ENCODE data around the gene TXNDC2. TPM values are rescaled to one million over a fixed set of nuclear protein-coding genes. Genes with fewer than 3 reads are reported as not detected.

Gene TXNDC2
- total RNA-seq, 1 experiment from 2014 or later: not detected

DNA sequence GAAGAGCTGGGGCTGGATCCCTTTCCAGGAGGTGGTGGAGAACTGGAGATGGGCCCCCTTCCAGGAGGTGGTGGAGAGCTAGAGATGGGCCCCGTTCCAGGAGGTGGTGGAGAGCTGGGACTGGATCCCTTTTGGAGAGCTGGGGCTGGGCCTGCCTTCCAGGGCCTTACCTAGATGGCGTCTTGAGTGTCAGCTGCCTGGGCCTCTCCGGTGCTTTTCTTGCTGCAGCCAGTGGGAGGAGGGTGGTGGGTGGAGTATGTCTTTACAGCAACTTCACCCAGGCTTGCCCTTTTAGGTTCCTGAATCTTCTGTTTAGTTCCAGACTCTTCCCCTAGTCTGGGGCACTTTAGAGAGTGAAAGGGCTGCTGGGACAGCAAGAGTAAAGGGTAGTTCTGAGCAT lies 19.1 kb upstream of the TXNDC2 start:
- CTCF ChIA-PET: no interaction called here
- Mint-ChIP-seq H3K36me3 (ENCODE audit: insufficient read depth, unreplicated experiment) (peaks cover 17% of the 10 kb centered on the region), H3K27me3 (ENCODE audit: insufficient read depth, unreplicated experiment) (no peaks in the 10 kb centered on the region), H3K27ac (ENCODE audit: unreplicated experiment) (no peak overlapping the region), H3K4me1 (ENCODE audit: low read depth, unreplicated experiment) (peaks cover 32% of the 10 kb centered on the region), H3K9me3 (ENCODE audit: unreplicated experiment) (peaks cover 15% of the 10 kb centered on the region), H3K4me3 (ENCODE audit: unreplicated experiment) (no peak overlapping the region)
- POLR2A ChIA-PET: no interaction called here
- Histone ChIP-seq H3K4me1 (peaks cover 31% of the 10 kb centered on the region), H3K27me3 (replicated peaks; ENCODE audit: control insufficient read depth, insufficient read depth, low read length) (no peaks in the 10 kb centered on the region), H3K4me3 (ENCODE audit: low read depth, low read length) (no peak overlapping the region), H3K9me3 (peaks cover 12% of the 10 kb centered on the region), H3K36me3 (ENCODE audit: control insufficient read depth, insufficient read depth, low read length) (no peaks in the 10 kb centered on the region)
- no TSS peak for BruUV-seq (replicated peaks)
- TF ChIP-seq CTCF (IDR thresholded peaks at IDR 0.05; ENCODE audit: insufficient read depth in 1 of 2, low read depth in 1 of 2, low read length in 1 of 2, severe bottlenecking in 1 of 2, unreplicated experiment in 1 of 2): no peak
- DNase-seq: no peak
- intact Hi-C loops (cut with micrococcal nuclease; ENCODE audit: unreplicated experiment): no loop called here

DNA sequence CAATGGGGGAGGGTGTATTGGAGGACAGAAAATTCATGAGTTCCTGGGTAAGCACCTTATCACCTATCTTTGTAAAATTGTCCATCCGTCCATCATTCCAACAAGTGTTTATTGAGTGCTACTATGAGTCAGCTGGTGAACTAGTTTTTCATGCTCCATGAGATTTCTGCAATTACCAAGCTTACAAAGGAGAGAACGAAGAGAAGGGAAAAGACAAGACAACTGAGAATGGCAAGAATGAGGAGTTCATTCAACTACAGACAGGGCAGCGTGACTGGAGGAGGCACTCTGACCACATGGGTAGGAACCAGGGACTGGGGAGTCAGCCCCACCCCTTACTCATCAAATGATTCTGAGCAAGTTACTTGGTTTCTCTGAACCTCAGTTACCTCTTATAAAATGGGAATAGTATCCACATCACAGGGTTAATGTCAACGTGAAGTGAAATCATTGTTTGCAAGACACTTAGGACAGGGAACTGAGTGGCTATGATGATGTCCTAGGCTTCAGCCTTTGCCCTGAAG lies 18.6 kb upstream of the TXNDC2 start:
- DNase-seq: no peak
- Mint-ChIP-seq H3K4me3 (ENCODE audit: unreplicated experiment) (no peak overlapping the region), H3K27me3 (ENCODE audit: insufficient read depth, unreplicated experiment) (no peaks in the 10 kb centered on the region), H3K4me1 (ENCODE audit: low read depth, unreplicated experiment) (peaks cover 32% of the 10 kb centered on the region), H3K9me3 (ENCODE audit: unreplicated experiment) (peaks cover 15% of the 10 kb centered on the region), H3K36me3 (ENCODE audit: insufficient read depth, unreplicated experiment) (peaks cover 17% of the 10 kb centered on the region), H3K27ac (ENCODE audit: unreplicated experiment) (no peak overlapping the region)
- CTCF ChIA-PET: no interaction called here
- H3K9me3 ChIP-seq: peaks cover 12% of the 10 kb centered on the region
- H3K4me1 ChIP-seq: peaks cover 31% of the 10 kb centered on the region
- no peak for TF ChIP-seq CTCF (IDR thresholded peaks at IDR 0.05; ENCODE audit: insufficient read depth in 1 of 2, low read depth in 1 of 2, low read length in 1 of 2, severe bottlenecking in 1 of 2, unreplicated experiment in 1 of 2)
- intact Hi-C loops (cut with micrococcal nuclease; ENCODE audit: unreplicated experiment): no loop called here
- H3K4me3 ChIP-seq (ENCODE audit: low read depth, low read length): no peak overlapping the region
- H3K36me3 ChIP-seq (ENCODE audit: control insufficient read depth, insufficient read depth, low read length): no peaks in the 10 kb centered on the region
- no TSS peak for BruUV-seq (replicated peaks)
- POLR2A ChIA-PET: no interaction called here
- no peaks in the 10 kb centered on the region for H3K27me3 ChIP-seq (replicated peaks; ENCODE audit: control insufficient read depth, insufficient read depth, low read length)

- H3K27me3 Mint-ChIP-seq (ENCODE audit: insufficient read depth, unreplicated experiment): no peaks in the 10 kb centered on the region
- intact Hi-C loops (cut with micrococcal nuclease; ENCODE audit: unreplicated experiment): no loop called here
- H3K27ac Mint-ChIP-seq (ENCODE audit: unreplicated experiment): peak overlapping the region; percentile 51
- H3K36me3 Mint-ChIP-seq (ENCODE audit: insufficient read depth, unreplicated experiment): peaks cover 12% of the 10 kb centered on the region
- peaks cover 12% of the 10 kb centered on the region for H3K9me3 ChIP-seq
- H3K4me3 Mint-ChIP-seq (ENCODE audit: unreplicated experiment): peak overlapping the region; percentile 9
- CTCF ChIA-PET: no interaction called here
- peaks cover 31% of the 10 kb centered on the region for H3K4me1 ChIP-seq
- POLR2A ChIA-PET: interaction anchor here (0.6 to 0.8 kb wide), 2 partner anchors 17 to 44 kb away, joined by 3 to 6 read pairs; partner anchors contain the start of gene VAPA
- peak in 1 of 2 experiments; percentile 59 for DNase-seq
- BruUV-seq (replicated peaks): no TSS peak
- H3K4me3 ChIP-seq (ENCODE audit: low read depth, low read length): no peak overlapping the region
- no peaks in the 10 kb centered on the region for H3K36me3 ChIP-seq (ENCODE audit: control insufficient read depth, insufficient read depth, low read length)
- H3K27me3 ChIP-seq (replicated peaks; ENCODE audit: control insufficient read depth, insufficient read depth, low read length): no peaks in the 10 kb centered on the region
- peaks cover 32% of the 10 kb centered on the region for H3K4me1 Mint-ChIP-seq (ENCODE audit: low read depth, unreplicated experiment)
- TF ChIP-seq CTCF (IDR thresholded peaks at IDR 0.05; ENCODE audit: insufficient read depth in 1 of 2, low read depth in 1 of 2, low read length in 1 of 2, severe bottlenecking in 1 of 2, unreplicated experiment in 1 of 2): no peak
- H3K9me3 Mint-ChIP-seq (ENCODE audit: unreplicated experiment): peaks cover 15% of the 10 kb centered on the region
These were observed 16.7 kb upstream of the TXNDC2 start for GRCh38 chr18:9868857-9869714.
